OCI-LY1 (cell line): ENCODE results near the gene RAB11A.

Source experiments
- CTCF ChIP-seq: fragments of 200-600 bp; sonication (generic), shearing (Covaris generic); IDR thresholded peaks from 2 replicates; pipeline ENCODE4 v1.5.1; 2017; ENCODE audit warnings: mild to moderate bottlenecking, antibody characterized with exemption, low read length, moderate library complexity, mixed read lengths
- EZH2 ChIP-seq: fragments of 200-600 bp; sonication (generic), shearing (Covaris generic); IDR thresholded peaks from 2 replicates; pipeline ENCODE4 v1.8.0; 2017; ENCODE audit warnings: borderline replicate concordance, mixed run types, mild to moderate bottlenecking, antibody characterized with exemption, low read length, moderate library complexity, mixed read lengths

- TF ChIP-seq EZH2 (no peak), CTCF (no peak)
Measured at GRCh38 chr15:65851981-65852380, 17.3 kb upstream of the RAB11A start.
